ENCODE measurements around the gene IKZF5.
A peak's percentile ranks its signal among the peaks of the same experiment; 100 is the strongest.

Gene IKZF5, protein sequence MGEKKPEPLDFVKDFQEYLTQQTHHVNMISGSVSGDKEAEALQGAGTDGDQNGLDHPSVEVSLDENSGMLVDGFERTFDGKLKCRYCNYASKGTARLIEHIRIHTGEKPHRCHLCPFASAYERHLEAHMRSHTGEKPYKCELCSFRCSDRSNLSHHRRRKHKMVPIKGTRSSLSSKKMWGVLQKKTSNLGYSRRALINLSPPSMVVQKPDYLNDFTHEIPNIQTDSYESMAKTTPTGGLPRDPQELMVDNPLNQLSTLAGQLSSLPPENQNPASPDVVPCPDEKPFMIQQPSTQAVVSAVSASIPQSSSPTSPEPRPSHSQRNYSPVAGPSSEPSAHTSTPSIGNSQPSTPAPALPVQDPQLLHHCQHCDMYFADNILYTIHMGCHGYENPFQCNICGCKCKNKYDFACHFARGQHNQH

DNA sequence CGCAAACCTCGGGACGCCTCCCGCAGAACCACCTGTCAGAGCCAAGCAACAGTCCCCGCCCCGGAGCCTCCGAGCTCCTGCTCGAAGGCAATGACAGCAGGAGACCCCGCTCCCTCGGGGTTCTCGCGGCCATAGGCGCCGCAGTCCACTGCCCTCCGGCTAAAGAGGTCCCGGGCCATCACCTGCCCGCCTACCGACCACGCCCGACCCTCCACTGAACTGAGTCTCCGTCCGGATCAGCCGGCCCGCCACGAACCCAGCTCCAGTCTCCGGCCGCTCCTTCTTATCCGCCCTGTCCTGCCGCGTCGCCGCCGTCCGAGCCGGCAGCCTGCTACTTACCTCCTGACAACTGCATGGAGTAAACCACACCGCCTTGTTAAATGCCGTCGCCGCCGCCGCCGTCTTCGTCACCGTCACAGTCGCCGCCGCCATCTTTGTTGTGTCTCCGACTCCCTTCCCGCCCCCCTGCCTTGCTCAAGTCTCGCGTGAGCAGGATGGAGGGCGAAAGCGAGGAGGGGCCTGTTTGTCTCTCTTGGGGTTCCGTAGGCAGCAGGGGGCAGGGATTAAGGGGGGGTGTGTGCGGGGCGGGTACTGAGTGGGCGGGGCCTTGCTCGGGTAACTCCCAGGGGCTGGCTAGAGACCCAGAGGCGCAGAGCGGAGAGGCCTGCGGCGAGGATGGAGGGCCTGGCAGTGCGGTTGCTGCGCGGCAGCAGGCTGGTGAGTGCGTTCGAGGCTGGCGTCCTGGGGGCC lies at the start of gene IKZF5, which contains the start of gene ACADSB:
IKZF5 (minus strand) TSS at position 441 of the 750 bp plus-strand sequence. CDS start 10,170 bp downstream, outside the sequence.
ACADSB (plus strand) TSS at position 652 of the 750 bp plus-strand sequence; CDS start at position 676, 24 bp downstream.
- Histone ChIP-seq H3K4me1 (ENCODE audit: control insufficient read depth, insufficient read depth, low read length) (0 out of 2 replicates have a peak, but pooled peaks cover 3% of the 10 kb centered on the region), H3K27ac (ENCODE audit: low read depth, low read length) (peak within 1 kb of the TSS; percentile 78), H3K9me3 (ENCODE audit: control insufficient read depth, insufficient read depth, low read depth, low read length) (no peaks in the 10 kb centered on the region)

DNA sequence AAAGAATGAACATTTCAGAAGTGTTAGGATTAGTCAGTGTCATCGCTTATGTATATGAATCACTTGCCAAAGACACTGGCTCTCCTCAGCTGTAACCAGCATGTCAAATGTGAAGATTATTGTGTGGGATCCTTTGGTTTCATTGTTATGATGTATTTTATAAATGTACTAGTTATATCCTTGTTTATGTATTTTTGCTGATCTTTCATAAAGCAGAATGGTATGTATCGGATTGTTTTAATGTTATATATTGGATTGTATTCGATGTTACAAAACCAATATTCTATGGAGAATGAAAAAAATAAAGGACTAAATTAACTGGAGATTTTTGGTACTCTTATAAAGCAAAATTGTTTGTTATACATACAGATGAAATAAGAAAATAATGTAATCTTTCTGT lies 49.4 kb upstream of the IKZF5 start:
- Histone ChIP-seq H3K27me3 (ENCODE audit: control insufficient read depth, insufficient read depth, low read length) (no peaks in the 10 kb centered on the region), H3K27ac (ENCODE audit: low read depth, low read length) (no peak overlapping the region), H3K9me3 (ENCODE audit: control insufficient read depth, insufficient read depth, low read depth, low read length) (no peaks in the 10 kb centered on the region), H3K4me3 (ENCODE audit: low read depth, low read length) (no peak overlapping the region), H3K36me3 (ENCODE audit: control insufficient read depth, insufficient read depth, low read length) (peaks cover 3% of the 10 kb centered on the region; the same call in 1 of the 2 replicates), H3K4me1 (ENCODE audit: control insufficient read depth, insufficient read depth, low read length) (no peaks in the 10 kb centered on the region), H3K9ac (ENCODE audit: low read length) (no peak overlapping the region)

More for the DNA sequence above, at the start of gene IKZF5, which contains the start of gene ACADSB:
- peak within 1 kb of the TSS; percentile 95 for H3K9ac ChIP-seq (ENCODE audit: low read length)
- no peaks in the 10 kb centered on the region for H3K36me3 ChIP-seq (ENCODE audit: control insufficient read depth, insufficient read depth, low read length)
- peak within 1 kb of the TSS; percentile 96 for H3K4me3 ChIP-seq (ENCODE audit: low read depth, low read length)
- H3K27me3 ChIP-seq (ENCODE audit: control insufficient read depth, insufficient read depth, low read length), result peaks cover 22% of the 10 kb centered on the region

DNA sequence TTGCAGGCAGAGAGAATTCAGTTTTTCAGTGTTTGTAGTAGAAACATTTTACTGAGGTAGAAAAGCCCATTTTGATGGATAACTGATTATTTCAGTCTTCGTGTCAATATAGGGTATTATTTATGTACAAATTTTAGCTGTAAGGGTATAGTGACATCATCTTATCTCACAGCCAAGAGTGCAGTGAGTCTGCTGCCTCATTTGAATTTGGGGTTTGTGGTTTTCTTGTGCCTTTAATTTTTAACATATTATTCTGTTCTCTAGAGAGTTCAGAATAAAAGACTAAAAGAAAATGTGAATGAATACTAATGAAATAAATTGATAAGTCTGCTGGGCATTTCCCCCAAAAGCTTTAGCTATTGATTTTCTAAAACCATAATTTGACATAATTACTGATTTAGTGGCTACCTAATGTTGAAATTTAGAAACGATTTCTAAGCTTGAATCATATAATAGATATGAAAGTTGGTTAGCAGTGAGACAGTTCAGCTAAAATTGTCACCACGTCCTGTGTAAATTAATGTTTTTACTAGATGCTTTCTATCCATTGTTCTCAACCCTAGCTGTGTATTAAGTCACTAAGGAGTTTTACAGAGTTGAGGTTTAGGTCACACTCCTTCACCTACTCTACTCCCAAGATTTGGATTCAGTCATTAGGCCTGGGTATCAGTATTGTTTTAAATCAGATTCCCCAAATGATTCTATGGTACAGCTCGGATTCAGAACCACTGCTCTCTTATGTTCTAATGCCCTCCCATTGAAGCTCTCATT lies 37.6 kb upstream of the IKZF5 start:
- H3K27ac ChIP-seq (ENCODE audit: low read depth, low read length), result no peak overlapping the region

DNA sequence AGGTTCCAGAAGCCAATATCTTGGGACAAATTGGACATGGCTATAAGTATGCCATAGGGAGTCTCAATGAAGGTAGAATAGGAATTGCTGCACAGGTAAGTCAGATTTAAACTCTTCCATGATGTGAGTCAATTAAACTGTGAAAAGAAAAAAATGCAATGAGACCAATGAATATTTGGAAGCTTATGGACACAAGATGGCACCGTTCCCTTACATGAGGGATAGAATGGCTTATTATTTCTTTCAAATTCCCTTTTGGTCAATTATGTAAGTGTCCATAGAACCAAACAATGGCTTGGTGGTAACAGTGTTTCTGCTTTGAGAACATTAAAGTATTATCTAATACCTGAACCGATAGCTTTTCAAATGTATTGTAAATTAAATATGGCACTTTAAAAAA lies 35.8 kb upstream of the IKZF5 start:
- Histone ChIP-seq H3K36me3 (ENCODE audit: control insufficient read depth, insufficient read depth, low read length) (peaks cover 6% of the 10 kb centered on the region; the same call in 1 of the 2 replicates), H3K9ac (ENCODE audit: low read length) (no peak overlapping the region), H3K27me3 (ENCODE audit: control insufficient read depth, insufficient read depth, low read length) (no peaks in the 10 kb centered on the region), H3K4me3 (ENCODE audit: low read depth, low read length) (no peak overlapping the region), H3K27ac (ENCODE audit: low read depth, low read length) (no peak overlapping the region), H3K4me1 (ENCODE audit: control insufficient read depth, insufficient read depth, low read length) (no peaks in the 10 kb centered on the region), H3K9me3 (ENCODE audit: control insufficient read depth, insufficient read depth, low read depth, low read length) (no peaks in the 10 kb centered on the region)

More for the DNA sequence above, 37.6 kb upstream of the IKZF5 start:
- Histone ChIP-seq H3K36me3 (ENCODE audit: control insufficient read depth, insufficient read depth, low read length) (peaks cover 6% of the 10 kb centered on the region; the same call in 1 of the 2 replicates), H3K9me3 (ENCODE audit: control insufficient read depth, insufficient read depth, low read depth, low read length) (no peaks in the 10 kb centered on the region), H3K27me3 (ENCODE audit: control insufficient read depth, insufficient read depth, low read length) (no peaks in the 10 kb centered on the region), H3K4me1 (ENCODE audit: control insufficient read depth, insufficient read depth, low read length) (no peaks in the 10 kb centered on the region), H3K4me3 (ENCODE audit: low read depth, low read length) (no peak overlapping the region), H3K9ac (ENCODE audit: low read length) (no peak overlapping the region)

DNA sequence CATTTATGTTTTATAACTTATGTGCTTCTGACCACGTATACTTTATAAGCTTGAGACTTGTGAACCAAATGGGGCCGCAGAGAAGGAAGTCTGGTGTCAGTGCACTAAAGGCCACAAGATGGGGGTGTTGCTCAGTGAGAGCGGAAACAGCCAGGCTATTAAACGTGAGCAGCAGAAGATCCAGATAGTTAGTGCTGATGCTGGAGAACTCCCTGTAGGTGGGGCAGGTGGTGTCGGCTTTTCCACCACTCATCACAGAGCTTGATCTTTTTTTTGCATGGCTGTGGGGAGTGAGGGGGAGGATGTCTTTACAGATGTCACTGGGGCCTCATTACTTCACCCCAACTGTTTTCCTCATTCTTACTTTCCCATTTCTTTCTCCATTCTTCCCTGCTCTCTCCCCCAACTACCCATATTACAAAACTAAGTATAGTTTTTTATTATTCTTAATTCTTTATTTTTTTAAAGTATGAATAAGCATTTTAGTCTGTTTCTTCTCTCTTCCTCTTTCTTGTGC lies 34.9 kb upstream of the IKZF5 start:
- no peaks in the 10 kb centered on the region for H3K27me3 ChIP-seq (ENCODE audit: control insufficient read depth, insufficient read depth, low read length)
- H3K4me3 ChIP-seq (ENCODE audit: low read depth, low read length), result no peak overlapping the region
- peaks cover 6% of the 10 kb centered on the region; the same call in 1 of the 2 replicates for H3K36me3 ChIP-seq (ENCODE audit: control insufficient read depth, insufficient read depth, low read length)
- no peaks in the 10 kb centered on the region for H3K9me3 ChIP-seq (ENCODE audit: control insufficient read depth, insufficient read depth, low read depth, low read length)
- peaks cover 4% of the 10 kb centered on the region; the same call in 1 of the 2 replicates for H3K4me1 ChIP-seq (ENCODE audit: control insufficient read depth, insufficient read depth, low read length)
- no peak overlapping the region for H3K27ac ChIP-seq (ENCODE audit: low read depth, low read length)
- no peak overlapping the region for H3K9ac ChIP-seq (ENCODE audit: low read length)

DNA sequence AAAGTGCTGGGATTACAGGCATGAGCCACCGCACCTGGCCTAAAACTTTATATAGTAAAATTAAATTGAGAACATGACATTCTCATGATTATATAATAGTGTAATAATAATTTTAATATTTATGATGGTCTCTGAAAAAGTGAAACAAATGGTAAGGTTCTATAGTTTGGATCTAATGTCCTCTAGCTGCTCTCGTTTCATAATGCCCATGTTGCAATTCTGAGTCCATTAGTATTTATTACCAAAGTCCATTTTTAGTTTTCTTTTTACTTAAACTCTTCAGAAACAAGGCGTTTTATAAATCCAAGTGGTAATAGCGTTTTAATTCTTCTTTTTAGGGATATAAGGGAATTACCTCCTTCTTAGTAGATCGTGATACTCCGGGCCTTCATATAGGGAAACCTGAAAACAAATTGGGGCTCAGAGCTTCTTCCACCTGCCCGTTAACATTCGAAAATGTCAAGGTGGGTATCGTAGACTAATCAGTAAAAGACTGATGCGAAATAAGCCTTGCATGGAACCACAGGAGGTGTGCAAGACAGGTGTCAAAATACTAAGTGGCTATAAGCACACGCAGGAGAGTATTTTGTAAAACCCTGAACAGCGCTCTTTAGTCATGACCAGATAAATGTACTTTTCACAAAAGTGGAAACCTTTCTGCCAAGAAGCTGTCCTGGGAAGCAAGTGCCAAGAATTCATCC lies 34.3 kb upstream of the IKZF5 start:
- Histone ChIP-seq H3K36me3 (ENCODE audit: control insufficient read depth, insufficient read depth, low read length) (peaks cover 1% of the 10 kb centered on the region; the same call in 1 of the 2 replicates), H3K9ac (ENCODE audit: low read length) (no peak overlapping the region), H3K27me3 (ENCODE audit: control insufficient read depth, insufficient read depth, low read length) (no peaks in the 10 kb centered on the region), H3K9me3 (ENCODE audit: control insufficient read depth, insufficient read depth, low read depth, low read length) (no peaks in the 10 kb centered on the region), H3K4me1 (ENCODE audit: control insufficient read depth, insufficient read depth, low read length) (peaks cover 4% of the 10 kb centered on the region; the same call in 1 of the 2 replicates), H3K27ac (ENCODE audit: low read depth, low read length) (no peak overlapping the region), H3K4me3 (ENCODE audit: low read depth, low read length) (no peak overlapping the region)

DNA sequence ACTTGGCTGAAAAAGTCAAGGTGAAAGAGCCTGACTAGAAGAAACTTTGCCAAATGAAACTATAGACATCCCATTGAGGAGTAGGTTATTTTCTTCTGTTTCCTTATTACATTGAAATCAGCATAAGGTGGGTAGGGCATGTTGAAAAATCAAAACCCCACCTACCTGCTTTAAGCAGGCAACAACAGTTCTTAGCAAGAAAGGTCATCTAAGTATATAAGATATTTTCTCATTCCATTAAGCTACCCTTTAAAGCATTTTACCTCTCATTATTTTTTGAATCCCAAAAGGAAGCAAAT lies 31.0 kb upstream of the IKZF5 start:
- Histone ChIP-seq H3K9ac (ENCODE audit: low read length) (no peak overlapping the region), H3K9me3 (ENCODE audit: control insufficient read depth, insufficient read depth, low read depth, low read length) (no peaks in the 10 kb centered on the region), H3K4me1 (ENCODE audit: control insufficient read depth, insufficient read depth, low read length) (peaks cover 4% of the 10 kb centered on the region; the same call in 1 of the 2 replicates), H3K4me3 (ENCODE audit: low read depth, low read length) (no peak overlapping the region), H3K36me3 (ENCODE audit: control insufficient read depth, insufficient read depth, low read length) (no peaks in the 10 kb centered on the region; the same call in 1 of the 2 replicates), H3K27ac (ENCODE audit: low read depth, low read length) (no peak overlapping the region), H3K27me3 (ENCODE audit: control insufficient read depth, insufficient read depth, low read length) (no peaks in the 10 kb centered on the region)

DNA sequence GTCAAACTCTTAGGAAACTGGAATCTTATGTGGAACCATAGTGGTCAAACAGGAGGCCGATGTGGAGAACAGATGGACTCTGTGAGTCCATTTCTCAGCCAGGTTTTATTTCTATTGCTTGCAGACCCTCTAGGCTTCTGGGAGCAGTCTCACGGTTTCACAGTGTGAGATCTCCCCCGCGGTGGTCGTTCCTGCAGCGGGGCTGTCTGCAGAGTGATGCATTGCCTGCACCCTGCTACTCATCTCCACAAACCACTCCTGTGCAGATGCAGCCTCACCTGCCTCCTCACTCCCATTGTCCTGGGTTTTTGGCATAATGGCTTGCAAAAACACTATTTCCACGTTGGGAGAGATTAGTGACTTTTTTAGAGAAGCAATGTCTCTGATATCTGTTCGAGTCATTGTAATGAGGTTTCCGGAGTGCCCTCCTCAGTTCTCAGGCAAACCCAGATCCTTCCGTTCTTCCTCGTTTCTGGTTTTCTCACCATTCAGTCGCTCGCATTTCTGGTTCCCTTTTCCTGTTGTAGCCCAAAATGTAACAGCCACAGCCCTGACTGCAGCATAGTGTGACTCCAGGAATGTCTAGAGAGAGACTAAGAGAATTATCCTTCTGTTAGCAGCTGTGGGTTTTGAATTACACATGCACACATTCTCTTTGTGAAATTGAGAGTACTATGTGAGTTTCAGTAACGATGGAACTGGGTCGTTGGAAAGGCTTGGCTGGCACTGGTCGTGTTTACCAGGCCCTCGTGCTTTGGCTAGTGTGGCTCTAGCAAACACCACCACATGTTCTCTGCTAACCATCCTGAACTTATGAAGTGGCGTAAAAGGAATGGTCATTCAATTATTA lies 30.4 kb upstream of the IKZF5 start:
- H3K4me3 ChIP-seq (ENCODE audit: low read depth, low read length), result no peak overlapping the region
- H3K9ac ChIP-seq (ENCODE audit: low read length), result no peak overlapping the region
- peaks cover 4% of the 10 kb centered on the region; the same call in 1 of the 2 replicates for H3K4me1 ChIP-seq (ENCODE audit: control insufficient read depth, insufficient read depth, low read length)
- H3K27me3 ChIP-seq (ENCODE audit: control insufficient read depth, insufficient read depth, low read length), result no peaks in the 10 kb centered on the region
- no peak overlapping the region for H3K27ac ChIP-seq (ENCODE audit: low read depth, low read length)
- H3K36me3 ChIP-seq (ENCODE audit: control insufficient read depth, insufficient read depth, low read length), result no peaks in the 10 kb centered on the region; the same call in 1 of the 2 replicates
- no peaks in the 10 kb centered on the region for H3K9me3 ChIP-seq (ENCODE audit: control insufficient read depth, insufficient read depth, low read depth, low read length)

DNA sequence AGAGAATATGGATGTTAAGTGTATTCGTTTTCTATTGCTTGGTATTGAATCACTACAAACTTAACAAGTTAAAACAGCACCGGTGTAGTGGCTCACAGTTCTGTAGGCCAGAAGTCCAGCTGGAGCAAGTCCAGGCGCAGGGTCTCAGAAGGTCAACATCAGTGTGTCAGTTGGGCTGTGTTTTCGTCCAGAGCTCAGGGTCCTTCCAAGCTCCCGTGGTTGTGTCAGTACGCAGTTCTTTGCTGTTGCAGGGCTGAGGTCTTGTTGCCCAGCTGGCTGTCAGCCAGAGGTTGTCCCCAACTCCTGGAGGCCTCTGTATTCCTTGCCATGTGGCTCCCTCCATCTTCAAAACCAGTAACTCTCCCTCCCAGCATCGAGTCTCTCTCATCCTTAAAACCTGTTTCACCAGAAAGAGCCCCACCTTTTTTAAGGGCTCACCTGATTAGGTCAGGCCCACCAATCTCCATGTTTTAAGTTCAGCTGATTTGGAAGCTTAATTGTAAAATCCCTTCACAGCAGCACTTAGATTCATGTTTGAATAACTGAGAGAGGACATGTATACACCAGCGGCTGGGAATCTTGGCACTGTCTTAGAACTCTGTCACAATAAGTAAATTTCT lies 27.0 kb upstream of the IKZF5 start:
- H3K4me1 ChIP-seq (ENCODE audit: control insufficient read depth, insufficient read depth, low read length), result peaks cover 4% of the 10 kb centered on the region; the same call in 1 of the 2 replicates
- H3K36me3 ChIP-seq (ENCODE audit: control insufficient read depth, insufficient read depth, low read length), result no peaks in the 10 kb centered on the region; the same call in 1 of the 2 replicates
- H3K27me3 ChIP-seq (ENCODE audit: control insufficient read depth, insufficient read depth, low read length), result no peaks in the 10 kb centered on the region
- no peak overlapping the region for H3K4me3 ChIP-seq (ENCODE audit: low read depth, low read length)
- no peaks in the 10 kb centered on the region for H3K9me3 ChIP-seq (ENCODE audit: control insufficient read depth, insufficient read depth, low read depth, low read length)
- H3K27ac ChIP-seq (ENCODE audit: low read depth, low read length), result no peak overlapping the region
- no peak overlapping the region for H3K9ac ChIP-seq (ENCODE audit: low read length)

Measured in HUES6 (cell line).